Measurements from ENCODE around the gene AP2S1. TPM values are rescaled to one million over a fixed set of nuclear protein-coding genes. Genes with fewer than 3 reads are reported as not detected.

Gene AP2S1
- total and polyA plus RNA-seq, 2 donors from 2014 or later, result 105 to 226 TPM

- TF ChIP-seq, protein P1, sequence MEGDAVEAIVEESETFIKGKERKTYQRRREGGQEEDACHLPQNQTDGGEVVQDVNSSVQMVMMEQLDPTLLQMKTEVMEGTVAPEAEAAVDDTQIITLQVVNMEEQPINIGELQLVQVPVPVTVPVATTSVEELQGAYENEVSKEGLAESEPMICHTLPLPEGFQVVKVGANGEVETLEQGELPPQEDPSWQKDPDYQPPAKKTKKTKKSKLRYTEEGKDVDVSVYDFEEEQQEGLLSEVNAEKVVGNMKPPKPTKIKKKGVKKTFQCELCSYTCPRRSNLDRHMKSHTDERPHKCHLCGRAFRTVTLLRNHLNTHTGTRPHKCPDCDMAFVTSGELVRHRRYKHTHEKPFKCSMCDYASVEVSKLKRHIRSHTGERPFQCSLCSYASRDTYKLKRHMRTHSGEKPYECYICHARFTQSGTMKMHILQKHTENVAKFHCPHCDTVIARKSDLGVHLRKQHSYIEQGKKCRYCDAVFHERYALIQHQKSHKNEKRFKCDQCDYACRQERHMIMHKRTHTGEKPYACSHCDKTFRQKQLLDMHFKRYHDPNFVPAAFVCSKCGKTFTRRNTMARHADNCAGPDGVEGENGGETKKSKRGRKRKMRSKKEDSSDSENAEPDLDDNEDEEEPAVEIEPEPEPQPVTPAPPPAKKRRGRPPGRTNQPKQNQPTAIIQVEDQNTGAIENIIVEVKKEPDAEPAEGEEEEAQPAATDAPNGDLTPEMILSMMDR (IDR thresholded peaks at IDR 0.05; ENCODE audit: borderline replicate concordance, extremely low read depth, insufficient read depth), result no peak
- Histone ChIP-seq H3K27ac (ENCODE audit: low read depth in 2 of 2, low read length in 2 of 2) (no peak overlapping the region), H3K9me3 (ENCODE audit: control insufficient read depth in 2 of 3, insufficient read depth in 1 of 3, low read length in 3 of 3) (no peaks in the 10 kb centered on the region), H3K36me3 (ENCODE audit: control insufficient read depth in 2 of 3, insufficient read depth in 3 of 3, low read length in 3 of 3) (no peaks in the 10 kb centered on the region), H3K27me3 (ENCODE audit: control insufficient read depth, insufficient read depth, low read length) (no peaks in the 10 kb centered on the region), H3K4me3 (ENCODE audit: low read length in 3 of 3) (no peak overlapping the region), H3K9ac (ENCODE audit: low read length in 3 of 3) (no peak overlapping the region), H3K4me1 (ENCODE audit: control insufficient read depth in 2 of 3, insufficient read depth in 2 of 3, low read depth in 1 of 3, low read length in 3 of 3) (peaks cover 3 to 25% (median 21%) of the 10 kb centered on the region in 3 donors)
- intact Hi-C loops (cut with DNase I), result no loop called here
- no peak for DNase-seq
- FAIRE-seq, result no peak
Observed at GRCh38 chr19:46898731-46899130, 48.1 kb upstream of the AP2S1 start.

- intact Hi-C loops (cut with DNase I), result no loop called here
- H3K9ac ChIP-seq (ENCODE audit: low read length in 3 of 3), result no peak overlapping the region
- FAIRE-seq, result no peak
- H3K27ac ChIP-seq (ENCODE audit: low read depth in 2 of 2, low read length in 2 of 2), result no peak overlapping the region
- no peaks in the 10 kb centered on the region for H3K36me3 ChIP-seq (ENCODE audit: control insufficient read depth in 2 of 3, insufficient read depth in 3 of 3, low read length in 3 of 3)
- no peaks in the 10 kb centered on the region for H3K27me3 ChIP-seq (ENCODE audit: control insufficient read depth, insufficient read depth, low read length)
- DNase-seq, result no peak
- H3K4me1 ChIP-seq (ENCODE audit: control insufficient read depth in 2 of 3, insufficient read depth in 2 of 3, low read depth in 1 of 3, low read length in 3 of 3), result peaks cover 0 to 8% (median 5%) of the 10 kb centered on the region in 3 donors
- no peaks in the 10 kb centered on the region for H3K9me3 ChIP-seq (ENCODE audit: control insufficient read depth in 2 of 3, insufficient read depth in 1 of 3, low read length in 3 of 3)
- no peak overlapping the region for H3K4me3 ChIP-seq (ENCODE audit: low read length in 3 of 3)
- TF ChIP-seq, protein P1 (IDR thresholded peaks at IDR 0.05; ENCODE audit: borderline replicate concordance, extremely low read depth, insufficient read depth), result no peak
Observed at GRCh38 chr19:46896076-46896794, 45.6 kb upstream of the AP2S1 start.

DNA sequence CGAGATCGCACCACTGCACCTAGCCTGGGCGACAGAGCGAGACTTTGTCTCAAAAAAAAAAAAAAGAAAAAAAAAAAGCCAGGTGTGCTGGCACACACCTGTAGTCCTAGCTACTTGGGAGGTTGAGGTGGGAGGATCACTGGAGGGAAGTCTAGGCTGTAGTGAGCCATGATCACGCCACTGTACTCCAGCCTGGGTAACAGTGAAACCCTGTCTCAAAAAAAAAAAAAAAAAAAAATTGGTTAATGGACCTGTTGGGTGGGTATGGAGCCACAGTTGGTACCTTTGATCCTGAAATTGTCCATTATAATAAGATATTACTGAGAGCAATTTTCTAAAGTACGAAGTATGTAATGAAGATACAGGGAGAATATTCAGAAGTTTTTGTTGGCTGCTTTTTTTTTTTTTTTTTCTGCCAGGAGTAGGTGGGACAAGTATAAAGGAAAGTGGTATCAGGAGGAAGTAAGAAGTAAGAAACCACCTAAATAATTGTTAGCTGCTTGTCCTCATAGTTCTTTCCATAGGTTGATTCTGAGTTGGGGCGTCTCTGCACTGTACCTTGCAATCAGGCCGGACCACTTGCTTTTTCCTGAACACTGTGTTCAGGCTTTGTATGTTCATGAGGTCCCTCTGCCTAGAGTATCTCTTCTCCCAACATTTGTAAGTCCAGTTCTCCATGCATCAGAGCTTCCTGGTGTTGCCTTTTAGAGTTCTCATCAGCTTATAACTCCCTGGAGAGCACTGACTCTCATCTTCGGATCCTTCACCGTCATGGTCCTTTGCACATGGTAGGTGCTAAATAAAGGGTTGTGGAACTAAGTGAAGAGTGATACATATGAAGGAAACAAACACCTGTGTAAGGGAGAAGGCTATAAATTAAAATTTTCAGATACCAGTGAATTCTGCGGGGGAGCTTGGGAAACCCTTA lies 41.9 kb upstream of the AP2S1 start:
- Histone ChIP-seq H3K27me3 (ENCODE audit: control insufficient read depth, insufficient read depth, low read length) (no peaks in the 10 kb centered on the region), H3K36me3 (ENCODE audit: control insufficient read depth in 2 of 3, insufficient read depth in 3 of 3, low read length in 3 of 3) (no peaks in the 10 kb centered on the region), H3K4me3 (ENCODE audit: low read length in 3 of 3) (no peak overlapping the region), H3K9me3 (ENCODE audit: control insufficient read depth in 2 of 3, insufficient read depth in 1 of 3, low read length in 3 of 3) (no peaks in the 10 kb centered on the region), H3K9ac (ENCODE audit: low read length in 3 of 3) (no peak overlapping the region), H3K27ac (ENCODE audit: low read depth in 2 of 2, low read length in 2 of 2) (no peak overlapping the region), H3K4me1 (ENCODE audit: control insufficient read depth in 2 of 3, insufficient read depth in 2 of 3, low read depth in 1 of 3, low read length in 3 of 3) (peaks cover 0 to 15% (median 5%) of the 10 kb centered on the region in 3 donors)
- DNase-seq (no peak), FAIRE-seq (no peak)
- intact Hi-C loops (cut with DNase I), result no loop called here
- TF ChIP-seq, protein P1 (IDR thresholded peaks at IDR 0.05; ENCODE audit: borderline replicate concordance, extremely low read depth, insufficient read depth), result no peak

All from kidney (tissue), 14 donors.